Naive thymus-derived CD4-positive, alpha-beta T cell (primary cell): ENCODE data around the gene GPR153. TPM values are rescaled to one million over a fixed set of nuclear protein-coding genes. Genes with fewer than 3 reads are reported as not detected.

ENCODE experiments used
- ATAC-seq: fragments of 150-1000 bp; cut with Tn5 transposase; 2 replicates; pipeline ENCODE4 v1.10.0; 2021; ENCODE audit warnings: mild to moderate bottlenecking, moderate library complexity
- CTCF ChIA-PET: fragments of 350-600 bp; sonication (Branson Sonifier 250); formaldehyde crosslinking; loops from one replicate; lab custom pipeline; 2021; ENCODE audit warnings: antibody characterized with exemption; lab: Charles Lee
- POLR2A ChIA-PET: fragments of 350-600 bp; sonication (Branson Sonifier 250); formaldehyde crosslinking; loops from one replicate; lab custom pipeline; 2021; ENCODE audit warnings: antibody characterized with exemption, inconsistent platforms; lab: Charles Lee
- DNase-seq, 9 donors: peaks; one replicate each; pipeline versions ENCODE4 v3.0.0 to v3.0.0-alpha.2; 2020 to 2022; ENCODE audit warnings: mixed read lengths in 1 of 9
- H3K27ac ChIP-seq: one replicate; pipeline ENCODE4 v1.7.0; 2013; ENCODE audit warnings: mild to moderate bottlenecking, low read depth, low read length, moderate library complexity
- H3K27me3 ChIP-seq, 2 donors: one replicate each; pipeline ENCODE4 v1.7.0; 2013; ENCODE audit warnings: low read length in 2 of 2, mild to moderate bottlenecking in 2 of 2, moderate library complexity in 2 of 2; ENCODE audit not compliant: control insufficient read depth in 2 of 2, insufficient read depth in 2 of 2
- H3K36me3 ChIP-seq, 3 experiments: 1 replicate in 2 of 3; 2 replicates in 1 of 3; pipeline ENCODE4 v1.7.0; 2013; ENCODE audit warnings: low read length in 3 of 3, mild to moderate bottlenecking in 3 of 3, moderate library complexity in 1 of 3; ENCODE audit not compliant: insufficient read depth in 3 of 3, control insufficient read depth in 2 of 3
- H3K4me1 ChIP-seq, 2 donors: one replicate each; pipeline ENCODE4 v1.7.0; 2013; ENCODE audit warnings: low read length in 2 of 2, mild to moderate bottlenecking in 2 of 2, moderate library complexity in 1 of 2; ENCODE audit not compliant: control insufficient read depth in 2 of 2, insufficient read depth in 2 of 2
- H3K4me3 ChIP-seq: 2 replicates; pipeline ENCODE4 v1.7.0; 2013; ENCODE audit warnings: mild to moderate bottlenecking, low read length
- H3K9me3 ChIP-seq, 3 experiments: 1 replicate in 2 of 3; 2 replicates in 1 of 3; pipeline ENCODE4 v1.7.0; 2013; ENCODE audit warnings: low read length in 3 of 3; ENCODE audit not compliant: control insufficient read depth in 2 of 3
- H3K27ac Mint-ChIP-seq, 9 donors: one replicate each; pipeline ENCODE4 v1.8.0; 2020 to 2022; ENCODE audit warnings: mixed read lengths in 9 of 9, mild to moderate bottlenecking in 8 of 9, moderate library complexity in 5 of 9, inconsistent platforms in 2 of 9
- H3K27me3 Mint-ChIP-seq, 5 donors: one replicate each; pipeline ENCODE4 v1.8.0; 2021 to 2022; ENCODE audit warnings: mixed read lengths in 5 of 5, mild to moderate bottlenecking in 1 of 5
- H3K36me3 Mint-ChIP-seq, 5 donors: one replicate each; pipeline ENCODE4 v1.8.0; 2020 to 2022; ENCODE audit warnings: mixed read lengths in 5 of 5, mild to moderate bottlenecking in 3 of 5, inconsistent platforms in 1 of 5
- H3K4me1 Mint-ChIP-seq, 7 donors: one replicate each; pipeline ENCODE4 v1.8.0; 2020 to 2022; ENCODE audit warnings: mixed read lengths in 7 of 7, mild to moderate bottlenecking in 3 of 7, inconsistent platforms in 1 of 7
- H3K4me3 Mint-ChIP-seq, 10 donors: one replicate each; pipeline ENCODE4 v1.8.0; 2020 to 2022; ENCODE audit warnings: mild to moderate bottlenecking in 10 of 10, mixed read lengths in 10 of 10, moderate library complexity in 6 of 10, inconsistent platforms in 2 of 10
- H3K9me3 Mint-ChIP-seq, 11 donors: one replicate each; pipeline ENCODE4 v1.8.0; 2020 to 2022; ENCODE audit warnings: mixed read lengths in 11 of 11, mild to moderate bottlenecking in 4 of 11, inconsistent platforms in 1 of 11, moderate library complexity in 1 of 11
- intact Hi-C, 2 donors: fragments of 100-400 bp; cut with micrococcal nuclease; formaldehyde crosslinking; loops; one replicate each; pipeline ENCODE4 v1.15.1; 2023
- polyA plus RNA-seq, 2 donors: library from polyadenylated mRNA; unstranded; fragments of 300-500 nt; fragmentation: Illumina TruSeq; gene quantifications; one replicate each; pipeline ENCODE4 v1.2.3, GENCODE V29; 2021
- total RNA-seq, 6 experiments: library from RNA in 5 of 6; stranded (reverse) in 5 of 6; gene quantifications; 1 replicate in 5 of 6; 2 replicates in 1 of 6; pipeline ENCODE4 v1.2.3 and lab custom pipeline; 2021 to 2026

Gene GPR153
- total and polyA plus RNA-seq, 7 experiments from 2014 or later, result 0.27 to 2.9 (median 0.59) TPM; not detected in 2

DNA sequence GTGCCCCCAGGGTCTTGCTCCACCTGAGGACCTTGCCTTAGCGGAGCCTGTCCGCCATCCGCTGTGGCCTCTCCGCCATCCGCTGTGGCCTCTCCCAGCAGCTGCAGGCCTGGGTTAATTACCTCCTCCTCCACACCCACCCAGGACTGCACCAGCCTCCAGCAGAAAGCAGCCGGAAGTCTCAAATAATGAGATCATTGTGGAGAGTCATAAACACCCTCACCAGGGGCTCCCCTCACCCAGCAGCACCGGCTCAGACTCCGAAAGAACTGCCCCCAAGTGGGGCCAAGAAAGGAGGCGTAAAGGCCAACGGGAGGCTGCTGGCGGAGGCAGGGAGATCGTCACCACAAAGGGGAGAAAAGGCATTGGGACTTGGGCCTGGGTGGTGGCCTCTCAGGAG, 10.7 kb upstream of the GPR153 start:
- Mint-ChIP-seq H3K4me1 (peaks cover 0 to 4% (median 0%) of the 10 kb centered on the region in 7 donors), H3K9me3 (no peaks in the 10 kb centered on the region), H3K4me3 (no peak overlapping the region), H3K27ac (no peak overlapping the region), H3K36me3 (no peaks in the 10 kb centered on the region), H3K27me3 (no peaks in the 10 kb centered on the region)
- ChIA-PET POLR2A (no interaction called here), CTCF (no interaction called here)
- H3K4me1 ChIP-seq, result no peaks in the 10 kb centered on the region
- DNase-seq (no peak), ATAC-seq (no peak)
- no peak overlapping the region for H3K27ac ChIP-seq
- no peak overlapping the region for H3K4me3 ChIP-seq
- H3K36me3 ChIP-seq, result no peaks in the 10 kb centered on the region
- intact Hi-C loops, result no loop called here
- H3K27me3 ChIP-seq, result no peaks in the 10 kb centered on the region
- H3K9me3 ChIP-seq, result no peaks in the 10 kb centered on the region

DNA sequence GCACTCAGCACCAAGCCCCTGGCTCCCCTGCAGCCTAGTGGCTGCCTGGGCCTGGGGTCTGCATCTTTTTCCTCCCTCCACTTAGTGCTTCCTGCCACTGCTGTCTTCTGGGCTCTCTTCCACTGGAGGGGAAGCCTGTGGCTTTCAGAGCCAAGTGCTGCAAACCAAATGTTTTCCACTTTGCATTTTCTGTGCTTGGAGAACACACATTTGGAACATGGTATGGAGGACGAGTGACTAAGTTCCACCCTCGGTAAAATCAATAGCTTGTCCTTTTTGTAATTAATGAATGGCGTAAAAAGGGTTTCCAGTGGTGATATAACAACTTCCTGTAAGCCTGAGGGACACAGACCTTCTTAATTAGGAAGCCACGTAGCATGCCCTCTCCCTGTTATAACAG, 10.1 kb upstream of the GPR153 start:
- ChIA-PET POLR2A (no interaction called here), CTCF (no interaction called here)
- ATAC-seq, result no peak
- H3K9me3 Mint-ChIP-seq, result no peaks in the 10 kb centered on the region
- no peaks in the 10 kb centered on the region for H3K4me1 ChIP-seq
- intact Hi-C loops, result no loop called here
- H3K27ac ChIP-seq, result no peak overlapping the region
- H3K36me3 Mint-ChIP-seq, result no peaks in the 10 kb centered on the region
- no peak overlapping the region for H3K4me3 ChIP-seq
- H3K36me3 ChIP-seq, result no peaks in the 10 kb centered on the region
- no peaks in the 10 kb centered on the region for H3K27me3 Mint-ChIP-seq
- H3K4me1 Mint-ChIP-seq, result peaks cover 0 to 4% (median 0%) of the 10 kb centered on the region in 7 donors
- no peak for DNase-seq
- no peaks in the 10 kb centered on the region for H3K9me3 ChIP-seq
- no peak overlapping the region for H3K27ac Mint-ChIP-seq
- H3K27me3 ChIP-seq, result no peaks in the 10 kb centered on the region
- no peak overlapping the region for H3K4me3 Mint-ChIP-seq

DNA sequence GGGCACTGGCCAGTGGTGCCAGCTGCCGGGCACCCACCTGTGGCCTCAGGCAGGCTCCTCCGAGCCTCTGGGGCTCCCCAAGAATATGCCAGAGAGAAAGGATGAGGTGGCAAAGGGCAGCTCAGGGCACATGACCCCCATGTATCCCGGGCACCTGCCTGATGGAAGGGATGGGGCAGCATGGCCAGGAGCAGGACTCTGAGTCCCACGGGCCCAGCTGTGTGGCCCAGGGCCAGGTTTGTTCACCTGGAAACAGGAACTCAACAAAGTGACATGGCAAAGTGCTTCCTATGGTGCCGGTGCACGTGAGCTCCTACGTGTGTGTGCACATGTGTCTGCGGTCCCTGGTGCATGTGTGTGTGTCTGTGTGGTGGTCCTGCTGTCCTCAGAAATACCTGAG, 9.5 kb upstream of the GPR153 start:
- no peak overlapping the region for H3K27ac Mint-ChIP-seq
- Histone ChIP-seq H3K27me3 (no peaks in the 10 kb centered on the region), H3K27ac (no peak overlapping the region), H3K4me3 (no peak overlapping the region), H3K36me3 (no peaks in the 10 kb centered on the region), H3K9me3 (no peaks in the 10 kb centered on the region), H3K4me1 (no peaks in the 10 kb centered on the region)
- ATAC-seq (no peak), DNase-seq (no peak)
- H3K4me3 Mint-ChIP-seq, result no peak overlapping the region
- peaks cover 0 to 4% (median 0%) of the 10 kb centered on the region in 7 donors for H3K4me1 Mint-ChIP-seq
- POLR2A ChIA-PET, result no interaction called here
- H3K27me3 Mint-ChIP-seq, result no peaks in the 10 kb centered on the region
- H3K9me3 Mint-ChIP-seq, result no peaks in the 10 kb centered on the region
- CTCF ChIA-PET, result no interaction called here
- no peaks in the 10 kb centered on the region for H3K36me3 Mint-ChIP-seq
- intact Hi-C loops, result no loop called here

DNA sequence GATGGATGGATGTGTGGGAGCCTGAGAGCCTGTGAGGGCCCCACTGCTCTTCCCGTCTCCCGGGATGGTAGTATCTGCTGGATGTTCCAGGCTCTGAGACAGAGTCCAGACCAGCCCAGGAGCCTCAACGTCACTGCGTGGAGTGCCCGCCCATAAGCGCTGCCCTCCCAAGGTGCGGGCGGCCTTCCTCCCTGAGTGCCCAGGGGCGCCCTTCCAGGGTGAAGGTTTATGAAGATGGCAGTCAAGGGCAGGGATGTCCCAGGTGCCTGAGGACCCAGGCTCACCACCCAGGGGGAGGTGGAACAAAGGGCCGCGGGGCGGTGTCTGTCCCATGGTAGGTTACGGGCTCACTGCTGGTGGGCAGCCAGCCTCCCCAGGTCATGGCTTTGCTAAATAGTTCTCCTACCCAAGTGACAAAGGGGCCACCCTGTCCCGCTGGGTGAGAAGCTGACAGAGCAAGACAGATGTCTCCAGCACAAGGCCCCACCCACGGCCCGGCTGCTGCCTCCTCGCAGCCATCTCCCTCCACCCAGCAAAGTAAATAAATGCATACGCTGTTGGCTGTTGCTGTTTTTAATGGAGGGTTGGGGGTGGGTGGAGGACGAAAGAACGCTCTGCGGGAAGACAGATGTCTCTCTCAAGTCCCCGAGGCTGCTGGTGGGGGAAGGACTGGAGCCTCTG, 9.0 kb upstream of the GPR153 start:
- Histone ChIP-seq H3K27ac (no peak overlapping the region), H3K4me1 (no peaks in the 10 kb centered on the region), H3K4me3 (no peak overlapping the region), H3K27me3 (no peaks in the 10 kb centered on the region), H3K36me3 (no peaks in the 10 kb centered on the region), H3K9me3 (no peaks in the 10 kb centered on the region)
- H3K27ac Mint-ChIP-seq, result no peak overlapping the region
- H3K9me3 Mint-ChIP-seq, result no peaks in the 10 kb centered on the region
- H3K4me3 Mint-ChIP-seq, result no peak overlapping the region
- peaks cover 0 to 4% (median 0%) of the 10 kb centered on the region in 7 donors for H3K4me1 Mint-ChIP-seq
- POLR2A ChIA-PET, result no interaction called here
- intact Hi-C loops, result no loop called here
- H3K36me3 Mint-ChIP-seq, result no peaks in the 10 kb centered on the region
- DNase-seq, result no peak
- no peaks in the 10 kb centered on the region for H3K27me3 Mint-ChIP-seq
- no peak for ATAC-seq
- CTCF ChIA-PET, result no interaction called here

DNA sequence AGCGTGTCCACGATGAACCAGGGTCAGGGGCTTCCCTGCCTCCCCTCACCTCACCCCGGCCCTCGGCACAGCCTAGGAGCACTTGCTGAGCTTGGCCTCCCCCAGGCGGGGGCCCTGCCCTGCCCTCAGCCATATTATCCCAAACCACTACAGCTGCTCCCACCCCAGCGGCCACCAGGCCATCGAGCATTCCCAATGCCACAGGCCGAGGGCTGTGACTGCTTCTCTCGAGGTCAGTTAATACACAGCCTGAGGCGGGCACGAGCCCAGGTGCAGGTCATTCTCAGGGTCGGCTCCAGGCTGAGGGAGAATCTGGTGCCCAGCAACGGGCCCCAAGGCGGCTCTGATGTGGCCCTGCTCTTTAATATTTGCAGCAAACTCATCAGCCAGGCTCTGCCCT, 8.4 kb upstream of the GPR153 start:
- POLR2A ChIA-PET, result no interaction called here

DNA sequence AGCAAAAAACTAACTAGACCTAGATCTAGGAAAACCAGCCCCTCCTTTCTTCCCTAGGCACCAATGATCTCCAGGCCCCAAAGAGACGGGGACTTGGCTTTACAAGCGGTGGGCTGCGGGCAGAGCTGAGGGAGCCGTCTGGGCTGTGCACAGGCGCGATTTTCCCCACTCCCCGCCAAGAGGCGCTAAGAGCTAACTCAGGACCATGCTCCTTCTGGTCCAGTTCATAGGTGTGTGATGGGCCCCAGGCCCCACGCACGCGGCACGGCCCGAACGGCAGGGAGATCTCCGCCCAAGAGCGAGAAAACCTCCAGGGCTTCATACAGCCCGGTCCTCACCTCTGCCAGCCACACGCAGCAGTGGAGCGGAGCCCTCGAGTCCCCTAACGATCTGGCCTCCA, 7.5 kb upstream of the GPR153 start:
- ChIA-PET POLR2A (no interaction called here), CTCF (no interaction called here)
- H3K27ac Mint-ChIP-seq, result no peak overlapping the region
- no peaks in the 10 kb centered on the region for H3K27me3 ChIP-seq
- H3K4me3 ChIP-seq, result no peak overlapping the region
- H3K4me3 Mint-ChIP-seq, result no peak overlapping the region
- no peaks in the 10 kb centered on the region for H3K36me3 Mint-ChIP-seq
- intact Hi-C loops, result no loop called here
- no peak for DNase-seq
- no peaks in the 10 kb centered on the region for H3K27me3 Mint-ChIP-seq
- no peaks in the 10 kb centered on the region for H3K36me3 ChIP-seq
- H3K4me1 Mint-ChIP-seq, result peaks cover 0 to 4% (median 0%) of the 10 kb centered on the region in 7 donors
- H3K9me3 ChIP-seq, result no peaks in the 10 kb centered on the region
- no peak overlapping the region for H3K27ac ChIP-seq
- no peaks in the 10 kb centered on the region for H3K4me1 ChIP-seq
- no peaks in the 10 kb centered on the region for H3K9me3 Mint-ChIP-seq
- no peak for ATAC-seq

More for the DNA sequence above, 8.4 kb upstream of the GPR153 start:
- Mint-ChIP-seq H3K27ac (no peak overlapping the region), H3K4me3 (no peak overlapping the region), H3K9me3 (no peaks in the 10 kb centered on the region), H3K27me3 (no peaks in the 10 kb centered on the region), H3K4me1 (peaks cover 0 to 4% (median 0%) of the 10 kb centered on the region in 7 donors), H3K36me3 (no peaks in the 10 kb centered on the region)
- no peaks in the 10 kb centered on the region for H3K27me3 ChIP-seq
- intact Hi-C loops, result no loop called here
- ATAC-seq (no peak), DNase-seq (no peak)
- no peak overlapping the region for H3K27ac ChIP-seq
- no peak overlapping the region for H3K4me3 ChIP-seq
- H3K36me3 ChIP-seq, result no peaks in the 10 kb centered on the region
- CTCF ChIA-PET, result no interaction called here
- no peaks in the 10 kb centered on the region for H3K4me1 ChIP-seq
- no peaks in the 10 kb centered on the region for H3K9me3 ChIP-seq

DNA sequence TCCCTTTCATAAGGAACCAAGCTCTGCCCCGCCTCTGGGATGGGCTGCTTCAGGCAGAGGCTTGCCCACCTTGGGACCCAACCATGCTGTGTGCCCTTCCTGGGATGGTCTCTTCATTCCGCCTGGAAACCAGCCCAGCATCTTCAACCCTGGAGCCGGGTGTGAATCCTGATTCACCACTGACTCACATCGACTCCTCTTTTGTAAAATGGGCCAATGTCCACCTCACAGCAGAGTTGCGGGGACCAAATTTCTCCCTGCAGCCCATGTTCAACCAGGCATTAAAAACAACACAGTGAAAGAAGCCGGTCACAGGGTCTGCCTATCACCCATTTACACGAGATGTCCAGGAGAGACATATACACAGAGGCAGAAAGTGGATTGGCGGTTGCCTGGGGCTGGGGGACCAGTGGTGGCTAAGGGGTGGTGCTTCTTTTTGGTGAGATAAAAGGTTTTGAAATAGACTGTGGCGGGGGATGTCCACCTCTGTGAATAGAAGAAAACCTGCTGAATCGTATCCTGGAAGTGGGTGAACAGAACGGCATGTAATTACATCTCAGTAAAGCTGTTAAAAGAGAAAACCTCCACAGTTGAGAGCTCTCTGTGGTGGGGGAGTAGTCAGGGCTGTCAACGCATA, 6.9 kb upstream of the GPR153 start:
- H3K27ac Mint-ChIP-seq, result peak overlapping the region in 1 of 9 donors; percentile 42

More for the DNA sequence above, 6.9 kb upstream of the GPR153 start:
- no peaks in the 10 kb centered on the region for H3K4me1 ChIP-seq
- H3K27ac ChIP-seq, result no peak overlapping the region
- H3K27me3 Mint-ChIP-seq, result no peaks in the 10 kb centered on the region
- ChIA-PET POLR2A (no interaction called here), CTCF (no interaction called here)
- intact Hi-C loops, result no loop called here
- no peaks in the 10 kb centered on the region for H3K9me3 Mint-ChIP-seq
- DNase-seq (no peak), ATAC-seq (no peak)
- peaks cover 0 to 4% (median 0%) of the 10 kb centered on the region in 7 donors for H3K4me1 Mint-ChIP-seq
- no peak overlapping the region for H3K4me3 Mint-ChIP-seq
- no peaks in the 10 kb centered on the region for H3K36me3 Mint-ChIP-seq
- no peaks in the 10 kb centered on the region for H3K9me3 ChIP-seq
- no peaks in the 10 kb centered on the region for H3K36me3 ChIP-seq
- no peak overlapping the region for H3K4me3 ChIP-seq
- H3K27me3 ChIP-seq, result no peaks in the 10 kb centered on the region
